Keratinocyte (primary cell): ENCODE measurements around the gene HSH2D.

Experiments
- CTCF ChIP-seq, 3 experiments: IDR thresholded peaks in 1 of 3; conservative IDR thresholded peaks in 1 of 3; optimal IDR thresholded peaks in 1 of 3; 2 replicates in 2 of 3; 3 replicates in 1 of 3; pipeline versions ENCODE3 to v1.5.1; 2011; ENCODE audit warnings: low read length in 3 of 3, mild to moderate bottlenecking in 3 of 3, moderate library complexity in 2 of 3, control low read depth in 1 of 3, inconsistent platforms in 1 of 3; ENCODE audit not compliant: insufficient read depth in 2 of 3; ENCODE audit errors: extremely low read depth in 1 of 3
- EZH2 ChIP-seq: IDR thresholded peaks from one replicate; pipeline ENCODE4 v1.6.1; 2012; ENCODE audit warnings: inconsistent platforms, mild to moderate bottlenecking, low read length, moderate library complexity

GRCh38 chr19:16198370-16198651 lies 54.8 kb downstream of the HSH2D start:
- TF ChIP-seq CTCF (optimal IDR thresholded peaks at IDR 0.05 in 1 of 3, IDR thresholded peaks at IDR 0.05 in 1 of 3, conservative IDR thresholded peaks at IDR 0.05 in 1 of 3; ENCODE audit: extremely low read depth in 1 of 3, insufficient read depth in 2 of 3, low read length in 3 of 3), result no peak
- TF ChIP-seq EZH2, result no peak
